HEK293T (cell line): Measurements from ENCODE around the gene SERTAD4.

Experiments
- CTCF ChIA-PET: fragments of 350-600 bp; formaldehyde crosslinking; extraction: SDS; loops from one replicate; lab custom pipeline; 2021; ENCODE audit warnings: antibody characterized with exemption, inconsistent platforms; lab: Yijun Ruan, JAX
- POLR2A ChIA-PET: fragments of 350-600 bp; formaldehyde crosslinking; extraction: SDS; loops from one replicate; lab custom pipeline; 2020; ENCODE audit warnings: antibody characterized with exemption, inconsistent platforms; lab: Yijun Ruan, JAX
- DNase-seq: peaks from one replicate; pipeline ENCODE4 v3.0.0; 2012; ENCODE audit warnings: mixed read lengths; ENCODE audit errors: extremely low spot score
- ARNT ChIP-seq: fragments of 450-650 bp; IDR thresholded peaks from 2 replicates; pipeline ENCODE4 v1.6.1; 2017; ENCODE audit warnings: mild to moderate bottlenecking
- BHLHE40 ChIP-seq: fragments of 450-650 bp; IDR thresholded peaks from 2 replicates; pipeline ENCODE4 v1.6.1; 2016; ENCODE audit warnings: mild to moderate bottlenecking, moderate library complexity, borderline replicate concordance
- CTBP1 ChIP-seq: fragments of 450-650 bp; IDR thresholded peaks from 2 replicates; pipeline ENCODE4 v1.6.1; 2016; ENCODE audit warnings: borderline replicate concordance
- ELF4 ChIP-seq: fragments of 450-650 bp; IDR thresholded peaks from 2 replicates; pipeline ENCODE4 v1.6.1; 2017; ENCODE audit warnings: antibody characterized with exemption
- FOXA1 ChIP-seq: fragments of 450-650 bp; IDR thresholded peaks from 2 replicates; pipeline ENCODE4 v1.6.1; 2016; ENCODE audit warnings: mild to moderate bottlenecking
- FOXK2 ChIP-seq: fragments of 450-650 bp; IDR thresholded peaks from 2 replicates; pipeline ENCODE4 v1.6.1; 2016; ENCODE audit warnings: mild to moderate bottlenecking
- FOXM1 ChIP-seq: fragments of 450-650 bp; IDR thresholded peaks from 2 replicates; pipeline ENCODE4 v1.6.1; 2017; ENCODE audit warnings: mild to moderate bottlenecking, borderline replicate concordance
- HDGF ChIP-seq: fragments of 450-650 bp; IDR thresholded peaks from 2 replicates; pipeline ENCODE4 v1.6.1; 2017; ENCODE audit warnings: antibody characterized with exemption, borderline replicate concordance
- L3MBTL2 ChIP-seq: fragments of 450-650 bp; conservative IDR thresholded peaks from 2 replicates; pipeline ENCODE4 v1.6.1; 2016; ENCODE audit warnings: mild to moderate bottlenecking
- LEF1 ChIP-seq: fragments of 450-650 bp; IDR thresholded peaks from 2 replicates; pipeline ENCODE4 v1.6.1; 2017; ENCODE audit warnings: mild to moderate bottlenecking, borderline replicate concordance
- NFRKB ChIP-seq: fragments of 450-650 bp; IDR thresholded peaks from 2 replicates; pipeline ENCODE4 v1.6.1; 2016; ENCODE audit warnings: mild to moderate bottlenecking, moderate library complexity
- SP1 ChIP-seq: fragments of 450-650 bp; IDR thresholded peaks from 2 replicates; pipeline ENCODE4 v1.6.1; 2017
- SUZ12 ChIP-seq: fragments of 450-650 bp; IDR thresholded peaks from 2 replicates; pipeline ENCODE4 v1.6.1; 2016; ENCODE audit warnings: mild to moderate bottlenecking
- TARDBP ChIP-seq: fragments of 450-650 bp; IDR thresholded peaks from 2 replicates; pipeline ENCODE4 v1.6.1; 2016
- ZNF384 ChIP-seq: fragments of 450-650 bp; IDR thresholded peaks from 2 replicates; pipeline ENCODE4 v1.6.1; 2016
- TF ChIP-seq, protein P1 (sequence below): fragments of 450-650 bp; IDR thresholded peaks from 2 replicates; pipeline ENCODE4 v1.6.1; 2016

Gene SERTAD4

DNA sequence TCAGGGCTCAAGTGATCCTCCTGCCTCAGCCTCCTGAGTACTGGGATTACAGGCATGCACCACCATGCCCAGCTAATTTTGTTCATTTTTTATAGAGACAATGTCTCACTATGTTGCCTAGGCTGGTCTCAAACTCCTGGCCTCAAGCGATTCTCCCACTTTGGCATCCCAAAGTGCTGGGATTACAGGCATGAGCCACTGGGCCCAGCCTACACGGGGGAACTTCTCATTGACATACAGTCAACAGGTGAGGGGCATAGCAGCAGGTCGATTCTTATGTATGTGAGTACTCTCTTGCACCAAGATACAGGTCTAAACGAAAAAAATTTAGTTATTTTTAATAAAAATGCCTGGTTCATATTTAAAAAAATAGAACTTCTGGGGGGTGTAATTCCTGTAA is 56.7 kb downstream of the SERTAD4 start:
- DNase-seq: no peak
- ChIA-PET POLR2A (no interaction called here), CTCF (no interaction called here)
- no peak for TF ChIP-seq LEF1
- TF ChIP-seq ARNT: no peak
- no peak for TF ChIP-seq SUZ12
- TF ChIP-seq CTBP1: no peak
- no peak for TF ChIP-seq HDGF
- no peak for TF ChIP-seq ZNF384
- no peak for TF ChIP-seq TARDBP
- TF ChIP-seq NFRKB: no peak
- no peak for TF ChIP-seq FOXA1
- no peak for TF ChIP-seq L3MBTL2
- TF ChIP-seq ELF4: no peak
- TF ChIP-seq SP1: no peak
- TF ChIP-seq BHLHE40: no peak

DNA sequence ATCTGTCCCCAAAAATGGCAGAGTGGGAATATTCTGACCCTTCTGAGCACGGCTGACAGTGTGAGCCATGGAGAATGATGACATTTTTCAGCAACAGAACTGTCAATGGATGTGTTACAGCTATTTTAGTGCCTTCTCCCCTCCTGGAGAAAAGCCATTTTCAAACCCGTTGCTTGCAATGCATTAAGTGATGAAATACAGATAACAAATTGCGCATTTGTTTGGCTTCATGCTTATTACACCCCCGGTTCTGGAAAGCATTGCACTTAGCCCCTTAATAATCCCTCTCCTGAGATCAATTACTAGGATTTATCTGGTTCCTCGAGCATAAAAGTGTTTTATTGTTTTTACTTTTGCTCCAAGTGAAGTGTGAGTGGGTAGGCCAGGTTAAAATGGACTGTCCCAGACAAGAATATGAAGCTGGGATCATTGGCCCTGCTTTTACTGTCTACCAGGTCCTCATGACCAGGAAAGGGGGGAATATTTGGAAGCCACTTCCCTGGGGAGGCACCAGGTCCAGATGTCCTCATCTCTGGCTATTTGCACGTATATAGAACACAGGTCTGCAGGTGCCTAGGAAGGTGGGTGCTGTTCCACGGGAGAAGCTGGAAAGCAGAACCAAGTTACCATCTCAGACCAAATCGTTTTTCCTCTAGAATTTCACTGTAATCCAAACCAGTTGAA is 58.6 kb downstream of the SERTAD4 start:
- TF ChIP-seq TARDBP (no peak), L3MBTL2 (no peak), SP1 (no peak), HDGF (no peak)
- TF ChIP-seq, protein P1, sequence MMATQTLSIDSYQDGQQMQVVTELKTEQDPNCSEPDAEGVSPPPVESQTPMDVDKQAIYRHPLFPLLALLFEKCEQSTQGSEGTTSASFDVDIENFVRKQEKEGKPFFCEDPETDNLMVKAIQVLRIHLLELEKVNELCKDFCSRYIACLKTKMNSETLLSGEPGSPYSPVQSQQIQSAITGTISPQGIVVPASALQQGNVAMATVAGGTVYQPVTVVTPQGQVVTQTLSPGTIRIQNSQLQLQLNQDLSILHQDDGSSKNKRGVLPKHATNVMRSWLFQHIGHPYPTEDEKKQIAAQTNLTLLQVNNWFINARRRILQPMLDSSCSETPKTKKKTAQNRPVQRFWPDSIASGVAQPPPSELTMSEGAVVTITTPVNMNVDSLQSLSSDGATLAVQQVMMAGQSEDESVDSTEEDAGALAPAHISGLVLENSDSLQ: no peak
- DNase-seq: no peak
- ChIA-PET CTCF (interaction anchor here (0.6 to 1.8 kb wide), 4 partner anchors 11 to 664 kb away, joined by 3 to 6 read pairs (median 4); no protein-coding TSS in a partner anchor), POLR2A (interaction anchor here (1.0 to 2.9 kb wide), 9 partner anchors 8 to 125 kb away, joined by 3 to 10 read pairs (median 4); no protein-coding TSS in a partner anchor)

DNA sequence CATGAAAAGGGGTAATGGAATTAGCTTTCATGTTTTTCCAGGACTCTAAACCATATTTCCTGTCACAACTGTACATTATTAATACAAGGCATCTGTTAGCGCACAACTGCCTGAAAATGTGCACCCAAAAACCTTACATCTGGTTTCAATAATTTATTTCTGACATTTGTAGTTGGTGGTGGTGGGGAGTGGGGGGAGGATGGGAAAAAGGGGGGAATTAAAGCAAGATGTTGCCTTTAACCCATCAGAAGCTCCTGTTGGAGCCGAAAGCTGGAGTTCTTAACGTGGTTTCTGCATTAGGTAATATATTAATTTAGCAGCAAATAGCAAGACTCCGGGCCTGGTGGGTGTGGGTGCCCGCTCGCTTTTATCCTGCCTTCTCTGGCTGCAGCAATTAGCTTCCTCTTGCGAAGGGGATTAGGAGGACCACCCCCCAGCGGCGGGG is 59.2 kb downstream of the SERTAD4 start:
- POLR2A ChIA-PET: interaction anchor here (1.0 to 2.9 kb wide), 10 partner anchors 9 to 124 kb away, joined by 3 to 10 read pairs (median 4); no protein-coding TSS in a partner anchor
- no peak for DNase-seq
- TF ChIP-seq ARNT: no peak
- CTCF ChIA-PET: interaction anchor here (1.4 to 1.8 kb wide), 4 partner anchors 10 to 32 kb away, joined by 3 to 8 read pairs (median 6); no protein-coding TSS in a partner anchor

DNA sequence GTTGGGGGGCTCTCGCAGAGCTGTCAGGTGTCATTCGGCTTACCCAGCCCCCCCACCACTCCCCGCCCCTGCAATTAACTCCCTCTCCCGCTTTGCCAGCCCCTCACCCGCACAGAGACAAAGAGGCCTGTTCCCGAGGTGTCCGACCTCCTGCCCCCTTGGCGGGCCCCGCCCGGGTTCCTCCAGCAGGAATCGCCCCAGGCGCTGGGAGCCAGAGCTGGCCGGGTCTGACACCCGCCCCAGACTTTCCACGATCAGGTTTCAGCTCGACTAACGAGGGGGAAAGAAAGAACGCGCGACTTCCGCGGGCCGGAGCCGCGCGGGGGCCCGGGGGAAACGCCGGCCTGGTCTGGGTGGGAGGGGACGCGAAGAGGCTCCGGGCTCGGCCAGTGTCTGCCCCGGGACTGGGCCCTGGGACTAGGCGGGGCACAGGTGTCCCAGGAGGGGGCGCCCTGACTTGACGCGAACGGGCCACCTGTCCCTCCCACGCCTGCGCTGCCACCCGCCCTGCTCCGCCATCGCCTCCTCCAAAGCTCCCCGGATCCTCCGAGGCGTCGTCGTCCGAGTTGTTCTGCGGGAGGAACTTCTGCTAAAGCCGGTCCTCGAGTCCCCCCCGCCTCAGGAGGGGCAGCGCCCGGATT is 59.8 kb downstream of the SERTAD4 start:
- DNase-seq: peak; percentile 75
- CTCF ChIA-PET: interaction anchor here (1.4 to 1.8 kb wide), 4 partner anchors 9 to 32 kb away, joined by 3 to 8 read pairs (median 6); no protein-coding TSS in a partner anchor
- no peak for TF ChIP-seq CTBP1
- peak; percentile 89 for TF ChIP-seq L3MBTL2
- POLR2A ChIA-PET: interaction anchor here (0.6 to 2.9 kb wide), 12 partner anchors 9 to 124 kb away, joined by 3 to 10 read pairs (median 4); no protein-coding TSS in a partner anchor

DNA sequence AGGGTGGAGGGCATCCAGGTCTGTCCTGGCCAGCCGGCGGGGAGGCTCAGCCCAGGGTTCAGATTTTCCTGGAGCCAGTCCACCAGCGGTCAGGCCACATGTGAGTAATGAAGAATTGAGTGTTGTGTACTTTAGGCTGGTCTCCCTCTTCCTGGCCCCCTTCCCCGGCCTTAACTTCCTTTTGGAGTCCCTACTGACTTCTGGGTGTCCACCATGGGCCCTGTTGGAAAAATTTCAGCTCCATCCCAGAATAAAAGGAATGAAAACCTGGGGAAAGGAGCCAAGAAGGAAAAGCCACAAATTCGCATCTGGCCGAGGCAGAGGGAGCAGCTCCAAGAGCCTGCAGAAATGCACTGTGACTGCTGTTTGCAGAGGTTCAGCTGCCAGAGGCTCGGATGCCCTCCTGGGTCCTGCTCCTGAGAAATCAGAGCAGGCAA is 60.6 kb downstream of the SERTAD4 start:
- POLR2A ChIA-PET: interaction anchor here (0.9 to 2.9 kb wide), 8 partner anchors 10 to 59 kb away, joined by 3 to 10 read pairs (median 4); no protein-coding TSS in a partner anchor
- no peak for DNase-seq
- TF ChIP-seq FOXK2: no peak
- no peak for TF ChIP-seq NFRKB
- no peak for TF ChIP-seq LEF1
- no peak for TF ChIP-seq FOXA1
- no peak for TF ChIP-seq L3MBTL2
- no peak for TF ChIP-seq BHLHE40
- TF ChIP-seq TARDBP: no peak
- TF ChIP-seq, protein P1: no peak
- TF ChIP-seq ZNF384: no peak
- TF ChIP-seq FOXM1: no peak
- TF ChIP-seq CTBP1: no peak
- TF ChIP-seq ELF4: no peak
- no peak for TF ChIP-seq SP1
- no peak for TF ChIP-seq HDGF
- CTCF ChIA-PET: interaction anchor here (1.6 to 1.8 kb wide), 3 partner anchors 18 to 33 kb away, joined by 5 to 8 read pairs (median 6); no protein-coding TSS in a partner anchor

DNA sequence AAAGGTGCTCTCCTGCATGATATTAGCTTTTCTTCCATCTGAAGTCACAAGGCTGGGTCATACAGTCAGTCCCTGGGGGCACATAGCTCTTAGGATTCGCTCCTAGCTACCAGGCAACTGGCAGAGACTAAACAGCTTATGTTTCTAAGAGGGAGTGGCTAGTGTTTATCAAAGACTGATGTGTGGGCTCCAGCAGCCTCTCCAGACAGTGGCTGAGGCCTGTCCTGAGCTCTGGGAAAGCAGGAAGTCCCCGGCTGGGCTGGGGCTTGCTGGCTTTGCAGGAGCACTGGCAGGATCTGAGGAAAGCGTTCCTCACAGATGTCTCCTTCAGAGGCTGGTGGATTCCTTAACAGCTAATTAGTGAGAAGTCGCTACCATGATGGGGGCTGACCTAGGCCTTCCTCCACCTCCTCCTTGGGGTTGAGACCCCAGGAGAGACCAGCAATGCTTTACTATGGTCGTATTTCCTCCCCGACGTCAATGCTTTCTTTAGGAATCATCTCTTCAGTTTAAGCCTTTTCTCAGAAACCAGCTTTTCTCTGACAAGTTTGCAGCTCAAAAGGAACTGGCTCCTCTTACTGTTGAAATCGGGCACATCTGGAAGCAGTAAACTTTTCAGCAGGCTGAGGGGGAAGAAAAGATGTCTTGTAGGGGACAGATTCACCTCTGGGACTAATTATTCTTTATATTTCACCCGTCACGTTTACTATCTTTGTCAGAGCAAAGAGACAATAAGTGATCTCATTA is 62.6 kb downstream of the SERTAD4 start:
- DNase-seq: no peak
- ChIA-PET CTCF (interaction anchor here (0.6 to 0.9 kb wide), 2 partner anchors 10 to 15 kb away, joined by 3 read pairs; no protein-coding TSS in a partner anchor), POLR2A (interaction anchor here (0.9 to 1.3 kb wide), 6 partner anchors 33 to 151 kb away, joined by 3 read pairs; partner anchors contain the start of genes HHAT and SERTAD4)
- TF ChIP-seq FOXA1: no peak
- TF ChIP-seq L3MBTL2: no peak
- TF ChIP-seq SUZ12: no peak
- TF ChIP-seq FOXK2: no peak
- no peak for TF ChIP-seq ELF4
- no peak for TF ChIP-seq HDGF
- no peak for TF ChIP-seq FOXM1
- no peak for TF ChIP-seq CTBP1
- no peak for TF ChIP-seq BHLHE40
- TF ChIP-seq ARNT: no peak
- TF ChIP-seq, protein P1: no peak
- TF ChIP-seq LEF1: no peak
- no peak for TF ChIP-seq TARDBP
- no peak for TF ChIP-seq ZNF384
- TF ChIP-seq SP1: no peak
